Measurements from ENCODE around the gene ECD.
"Not testable (repeated sequence)": the region's sequence is repeated elsewhere in the genome, so short reads cannot be mapped to it uniquely, and the experiment has no call there.

ECD gene

DNA sequence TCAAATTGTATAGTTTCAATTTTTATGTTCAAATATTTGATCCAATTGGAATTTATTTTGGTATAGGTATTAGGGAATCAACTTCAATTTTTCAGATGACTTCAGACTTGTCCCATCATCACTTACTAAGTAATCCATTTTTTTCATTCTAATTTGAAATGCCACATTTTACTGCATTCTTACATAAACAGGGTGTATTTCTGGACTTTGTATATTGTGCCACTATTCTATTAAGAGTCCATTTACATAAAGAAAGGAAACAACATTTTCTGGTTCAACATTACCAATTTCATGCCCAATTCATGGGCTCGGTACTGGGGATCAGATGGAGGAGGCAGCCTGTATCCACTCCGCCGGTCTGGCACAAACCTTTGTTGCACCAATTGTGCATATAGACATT, 15.8 kb downstream of the ECD start:
- H3K9me3 ChIP-seq (ENCODE audit: insufficient read depth, low read depth, low read length) = no peaks in the 10 kb centered on the region
- no peak for TF ChIP-seq EZH2phosphoT487 (IDR thresholded peaks at IDR 0.05; ENCODE audit: borderline replicate concordance)
- TF ChIP-seq, protein P1, sequence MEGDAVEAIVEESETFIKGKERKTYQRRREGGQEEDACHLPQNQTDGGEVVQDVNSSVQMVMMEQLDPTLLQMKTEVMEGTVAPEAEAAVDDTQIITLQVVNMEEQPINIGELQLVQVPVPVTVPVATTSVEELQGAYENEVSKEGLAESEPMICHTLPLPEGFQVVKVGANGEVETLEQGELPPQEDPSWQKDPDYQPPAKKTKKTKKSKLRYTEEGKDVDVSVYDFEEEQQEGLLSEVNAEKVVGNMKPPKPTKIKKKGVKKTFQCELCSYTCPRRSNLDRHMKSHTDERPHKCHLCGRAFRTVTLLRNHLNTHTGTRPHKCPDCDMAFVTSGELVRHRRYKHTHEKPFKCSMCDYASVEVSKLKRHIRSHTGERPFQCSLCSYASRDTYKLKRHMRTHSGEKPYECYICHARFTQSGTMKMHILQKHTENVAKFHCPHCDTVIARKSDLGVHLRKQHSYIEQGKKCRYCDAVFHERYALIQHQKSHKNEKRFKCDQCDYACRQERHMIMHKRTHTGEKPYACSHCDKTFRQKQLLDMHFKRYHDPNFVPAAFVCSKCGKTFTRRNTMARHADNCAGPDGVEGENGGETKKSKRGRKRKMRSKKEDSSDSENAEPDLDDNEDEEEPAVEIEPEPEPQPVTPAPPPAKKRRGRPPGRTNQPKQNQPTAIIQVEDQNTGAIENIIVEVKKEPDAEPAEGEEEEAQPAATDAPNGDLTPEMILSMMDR (conservative IDR thresholded peaks at IDR 0.05; ENCODE audit: low read length) = no peak

GRCh38 chr10:73150633-73151413, 17.0 kb downstream of the ECD start:
- peaks cover 54% of the 10 kb centered on the region; the same call in 1 of the 2 replicates for H3K36me3 ChIP-seq (ENCODE audit: insufficient read depth, low read length)
- not testable (repeated sequence) for H3K4me2 ChIP-seq (ENCODE audit: low read depth, low read length, poor library complexity, severe bottlenecking); H3K79me2 ChIP-seq (ENCODE audit: insufficient read depth, low read length)

More for the DNA sequence above, 15.8 kb downstream of the ECD start:
- Histone ChIP-seq H3K4me2 (ENCODE audit: low read depth, low read length, poor library complexity, severe bottlenecking) (no peak overlapping the region), H3K36me3 (ENCODE audit: insufficient read depth, low read length) (peaks cover 54% of the 10 kb centered on the region; the same call in 1 of the 2 replicates), H4K20me1 (ENCODE audit: insufficient read depth, low read length, poor library complexity, severe bottlenecking) (no peaks in the 10 kb centered on the region), H3F3A (ENCODE audit: low read depth) (no peaks in the 10 kb centered on the region), H3K27me3 (ENCODE audit: insufficient read depth, low read length, poor library complexity, severe bottlenecking) (no peaks in the 10 kb centered on the region), H3K9me2 (replicated peaks; ENCODE audit: low read depth, low read length) (no peaks in the 10 kb centered on the region), H3K4me1 (ENCODE audit: insufficient read depth, low read length, poor library complexity, severe bottlenecking) (no peaks in the 10 kb centered on the region), H3K9ac (ENCODE audit: low read depth, low read length, poor library complexity, severe bottlenecking) (no peak overlapping the region), H2AFZ (ENCODE audit: low read length) (no peak overlapping the region), H3K79me2 (ENCODE audit: insufficient read depth, low read length) (0 out of 2 replicates have a peak, but pooled peaks cover 6% of the 10 kb centered on the region), H3K4me3 (ENCODE audit: low read length, poor library complexity, severe bottlenecking) (no peak overlapping the region)

GRCh38 chr10:73141603-73142002, 26.2 kb downstream of the ECD start:
- no peak overlapping the region for H3K4me3 ChIP-seq (ENCODE audit: low read length, poor library complexity, severe bottlenecking)
- H3K79me2 ChIP-seq (ENCODE audit: insufficient read depth, low read length) = no peaks in the 10 kb centered on the region
- H4K20me1 ChIP-seq (ENCODE audit: insufficient read depth, low read length, poor library complexity, severe bottlenecking) = no peaks in the 10 kb centered on the region
- H3K9me2 ChIP-seq (replicated peaks; ENCODE audit: low read depth, low read length) = no peaks in the 10 kb centered on the region
- no peaks in the 10 kb centered on the region for H3F3A ChIP-seq (ENCODE audit: low read depth)
- H3K4me1 ChIP-seq (ENCODE audit: insufficient read depth, low read length, poor library complexity, severe bottlenecking) = no peaks in the 10 kb centered on the region
- no peaks in the 10 kb centered on the region for H3K9me3 ChIP-seq (ENCODE audit: insufficient read depth, low read depth, low read length)
- no peak overlapping the region for H3K9ac ChIP-seq (ENCODE audit: low read depth, low read length, poor library complexity, severe bottlenecking)
- no peak overlapping the region for H3K4me2 ChIP-seq (ENCODE audit: low read depth, low read length, poor library complexity, severe bottlenecking)
- TF ChIP-seq EZH2phosphoT487 (IDR thresholded peaks at IDR 0.05; ENCODE audit: borderline replicate concordance) = no peak
- TF ChIP-seq, protein P1 (conservative IDR thresholded peaks at IDR 0.05; ENCODE audit: low read length) = no peak
- H3K36me3 ChIP-seq (ENCODE audit: insufficient read depth, low read length) = peaks cover 73% of the 10 kb centered on the region
- no peaks in the 10 kb centered on the region for H3K27me3 ChIP-seq (ENCODE audit: insufficient read depth, low read length, poor library complexity, severe bottlenecking)
- H2AFZ ChIP-seq (ENCODE audit: low read length) = no peak overlapping the region

More at GRCh38 chr10:73150633-73151413, 17.0 kb downstream of the ECD start:
- H3K9me2 ChIP-seq (replicated peaks; ENCODE audit: low read depth, low read length); H3K4me1 ChIP-seq (ENCODE audit: insufficient read depth, low read length, poor library complexity, severe bottlenecking); H3K27me3 ChIP-seq (ENCODE audit: insufficient read depth, low read length, poor library complexity, severe bottlenecking); H3F3A ChIP-seq (ENCODE audit: low read depth); H3K4me3 ChIP-seq (ENCODE audit: low read length, poor library complexity, severe bottlenecking); H3K9me3 ChIP-seq (ENCODE audit: insufficient read depth, low read depth, low read length); H2AFZ ChIP-seq (ENCODE audit: low read length); H4K20me1 ChIP-seq (ENCODE audit: insufficient read depth, low read length, poor library complexity, severe bottlenecking); H3K9ac ChIP-seq (ENCODE audit: low read depth, low read length, poor library complexity, severe bottlenecking): not testable (repeated sequence)

DNA sequence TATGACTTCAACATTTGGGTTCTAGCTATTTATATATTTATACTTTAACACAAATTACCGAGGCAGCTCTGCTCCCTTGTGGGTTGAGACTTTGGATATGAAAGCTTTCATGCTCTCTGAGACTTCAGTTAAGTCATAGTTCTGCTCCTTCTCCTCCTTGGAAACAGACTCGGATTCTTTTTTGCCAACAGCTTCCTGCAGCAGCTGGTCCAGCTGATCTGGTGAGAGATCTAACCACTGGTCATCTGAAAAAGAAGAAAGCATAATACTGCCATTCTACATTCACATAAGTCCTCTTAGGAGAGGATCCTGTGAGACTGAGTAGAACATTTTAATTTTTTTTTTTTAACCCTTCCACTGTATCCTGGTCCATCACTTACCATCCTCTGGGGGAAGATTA, 28.6 kb downstream of the ECD start:
- H4K20me1 ChIP-seq (ENCODE audit: insufficient read depth, low read length, poor library complexity, severe bottlenecking) = no peaks in the 10 kb centered on the region
- no peaks in the 10 kb centered on the region for H3F3A ChIP-seq (ENCODE audit: low read depth)
- H3K9me3 ChIP-seq (ENCODE audit: insufficient read depth, low read depth, low read length) = no peaks in the 10 kb centered on the region
- no peaks in the 10 kb centered on the region for H3K79me2 ChIP-seq (ENCODE audit: insufficient read depth, low read length)
- no peak overlapping the region for H3K9ac ChIP-seq (ENCODE audit: low read depth, low read length, poor library complexity, severe bottlenecking)
- peaks cover 78% of the 10 kb centered on the region for H3K36me3 ChIP-seq (ENCODE audit: insufficient read depth, low read length)
- no peaks in the 10 kb centered on the region for H3K4me1 ChIP-seq (ENCODE audit: insufficient read depth, low read length, poor library complexity, severe bottlenecking)
- H3K4me2 ChIP-seq (ENCODE audit: low read depth, low read length, poor library complexity, severe bottlenecking) = no peak overlapping the region
- H3K9me2 ChIP-seq (replicated peaks; ENCODE audit: low read depth, low read length) = no peaks in the 10 kb centered on the region
- H3K4me3 ChIP-seq (ENCODE audit: low read length, poor library complexity, severe bottlenecking) = no peak overlapping the region
- H3K27me3 ChIP-seq (ENCODE audit: insufficient read depth, low read length, poor library complexity, severe bottlenecking) = no peaks in the 10 kb centered on the region
- H2AFZ ChIP-seq (ENCODE audit: low read length) = no peak overlapping the region
- TF ChIP-seq, protein P1 (conservative IDR thresholded peaks at IDR 0.05; ENCODE audit: low read length) = no peak
- no peak for TF ChIP-seq EZH2phosphoT487 (IDR thresholded peaks at IDR 0.05; ENCODE audit: borderline replicate concordance)

Data from Loucy (cell line).